Mucosa of rectum (tissue), 2 donors: Measurements from ENCODE around the gene OTOP2.
"Not testable (repeated sequence)": the region's sequence is repeated elsewhere in the genome, so short reads cannot be mapped to it uniquely, and the experiment has no call there.

Source experiments
- H3K27ac ChIP-seq, 2 donors: one replicate each; pipeline ENCODE4 v1.7.0; 2013; ENCODE audit warnings: inconsistent platforms in 2 of 2, low read depth in 2 of 2, low read length in 2 of 2
- H3K27me3 ChIP-seq, 2 donors: one replicate each; pipeline ENCODE4 v1.7.0; 2013; ENCODE audit warnings: low read length in 2 of 2; ENCODE audit not compliant: control insufficient read depth in 2 of 2, insufficient read depth in 2 of 2
- H3K36me3 ChIP-seq, 2 donors: one replicate each; pipeline ENCODE4 v1.7.0; 2013; ENCODE audit warnings: low read length in 2 of 2; ENCODE audit not compliant: control insufficient read depth in 2 of 2, insufficient read depth in 2 of 2
- H3K4me1 ChIP-seq, 2 donors: one replicate each; pipeline ENCODE4 v1.7.0; 2013; ENCODE audit warnings: low read length in 2 of 2, mild to moderate bottlenecking in 1 of 2; ENCODE audit not compliant: control insufficient read depth in 2 of 2, insufficient read depth in 2 of 2
- H3K4me3 ChIP-seq, 2 donors: one replicate each; pipeline ENCODE4 v1.7.0; 2013; ENCODE audit warnings: low read length in 2 of 2
- H3K9ac ChIP-seq, 2 donors: one replicate each; pipeline ENCODE4 v1.7.0; 2013; ENCODE audit warnings: low read length in 2 of 2, low read depth in 1 of 2, mild to moderate bottlenecking in 1 of 2
- H3K9me3 ChIP-seq, 2 donors: one replicate each; pipeline ENCODE4 v1.7.0; 2013; ENCODE audit warnings: low read length in 2 of 2; ENCODE audit not compliant: control insufficient read depth in 2 of 2
- donor health status: healthy.
- donor health status: Normal muscosa, but diverticular disease.

The OTOP2 gene

GRCh38 chr17:74903034-74903433 is 21.0 kb upstream of the OTOP2 start:
- no peak overlapping the region for H3K27ac ChIP-seq
- H3K36me3 ChIP-seq = no peaks in the 10 kb centered on the region
- H3K4me3 ChIP-seq = no peak overlapping the region
- no peak overlapping the region for H3K9ac ChIP-seq
- peaks cover 5 to 7% of the 10 kb centered on the region in 2 donors for H3K27me3 ChIP-seq
- no peaks in the 10 kb centered on the region for H3K9me3 ChIP-seq
- H3K4me1 ChIP-seq = no peaks in the 10 kb centered on the region

- Histone ChIP-seq H3K4me1 (no peaks in the 10 kb centered on the region), H3K4me3 (no peak overlapping the region), H3K9me3 (no peaks in the 10 kb centered on the region), H3K9ac (no peak overlapping the region), H3K27me3 (peaks cover 5 to 7% of the 10 kb centered on the region in 2 donors), H3K27ac (no peak overlapping the region), H3K36me3 (no peaks in the 10 kb centered on the region)
Measured at GRCh38 chr17:74903671-74904070, 20.4 kb upstream of the OTOP2 start.

DNA sequence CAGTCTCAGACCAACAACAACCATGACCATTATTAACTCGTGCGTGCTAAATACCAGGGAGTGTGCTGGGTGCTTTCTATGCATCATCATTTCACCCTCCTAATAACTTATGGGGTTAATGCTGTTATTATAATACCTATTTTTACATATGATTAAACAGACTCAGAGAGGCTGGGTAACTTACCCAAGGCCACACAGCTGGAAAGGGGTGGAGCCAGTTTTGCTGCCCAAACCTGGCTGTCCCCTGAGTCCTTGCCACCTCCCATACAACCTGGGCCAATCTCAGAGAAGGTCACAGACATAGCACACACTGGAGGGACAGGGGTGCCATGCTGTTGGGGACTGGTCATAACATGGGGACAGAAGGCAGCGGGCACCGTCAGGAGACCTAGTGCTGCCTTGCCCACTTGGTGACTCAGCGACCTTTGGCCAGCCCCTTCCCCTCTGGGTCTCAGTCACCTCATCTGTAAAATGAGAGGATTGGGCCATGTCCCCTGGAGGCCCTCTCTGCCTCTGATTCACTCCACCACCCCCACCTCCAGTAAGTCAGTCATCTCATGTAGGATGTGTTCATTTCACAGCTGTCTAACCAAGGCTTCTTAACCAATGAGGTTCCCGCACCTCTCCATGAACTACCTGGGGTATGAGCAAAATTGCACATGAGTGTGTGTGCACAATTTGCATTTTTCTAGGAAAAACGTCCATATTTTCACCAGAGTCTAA is 19.2 kb upstream of the OTOP2 start:
- no peaks in the 10 kb centered on the region for H3K36me3 ChIP-seq
- H3K27ac ChIP-seq = no peak overlapping the region
- peaks cover 4 to 7% of the 10 kb centered on the region in 2 donors for H3K27me3 ChIP-seq
- no peaks in the 10 kb centered on the region for H3K9me3 ChIP-seq
- no peak overlapping the region for H3K9ac ChIP-seq
- no peaks in the 10 kb centered on the region for H3K4me1 ChIP-seq
- H3K4me3 ChIP-seq = no peak overlapping the region

DNA sequence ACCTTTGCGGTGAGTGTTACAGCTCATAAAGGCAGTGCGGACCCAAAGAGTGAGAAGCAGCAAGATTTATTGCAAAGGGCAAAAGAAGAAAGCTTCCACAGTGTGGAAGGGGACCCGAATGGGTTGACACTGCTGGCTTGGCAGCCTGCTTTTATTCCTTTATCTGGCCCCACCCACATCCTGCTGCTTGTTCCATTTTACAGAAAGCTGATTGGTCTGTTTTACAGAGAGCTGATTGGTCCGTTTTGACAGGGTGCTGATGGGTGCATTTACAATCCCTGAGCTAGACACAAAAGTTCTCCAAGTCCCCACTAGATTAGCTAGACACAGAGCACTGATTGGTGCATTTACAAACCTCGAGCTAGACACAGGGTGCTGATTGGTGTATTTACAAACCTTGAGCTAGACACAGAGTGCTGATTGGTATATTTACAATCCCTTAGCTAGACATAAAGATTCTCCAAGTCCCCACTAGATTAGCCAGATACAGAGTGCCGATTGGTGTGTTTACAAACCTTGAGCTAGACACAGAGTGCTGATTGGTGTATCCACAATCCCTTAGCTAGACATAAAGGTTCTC is 17.8 kb upstream of the OTOP2 start:
- H3K9ac ChIP-seq, H3K27me3 ChIP-seq, H3K36me3 ChIP-seq, H3K4me3 ChIP-seq, H3K27ac ChIP-seq, H3K4me1 ChIP-seq, H3K9me3 ChIP-seq: not testable (repeated sequence)

DNA sequence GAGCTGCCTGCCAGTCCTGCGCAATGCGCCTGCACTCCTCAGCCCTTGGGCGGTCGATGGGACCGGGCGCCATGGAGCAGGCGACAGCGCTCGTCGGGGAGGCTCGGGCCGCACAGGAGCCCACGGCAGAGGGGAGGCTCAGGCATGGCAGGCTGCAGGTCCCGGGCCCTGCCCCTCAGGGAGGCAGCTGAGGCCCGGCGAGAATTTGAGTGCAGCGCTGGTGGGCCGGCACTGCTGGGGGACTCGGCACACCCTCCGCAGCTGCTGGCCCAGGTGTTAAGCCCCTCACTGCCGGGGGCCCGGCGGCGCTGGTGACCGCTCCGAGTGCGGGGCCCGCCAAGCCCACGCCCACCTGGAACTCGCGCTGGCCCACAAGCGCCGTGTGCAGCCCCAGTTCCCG is 17.1 kb upstream of the OTOP2 start:
- Histone ChIP-seq H3K4me3 (no peak overlapping the region), H3K27me3 (peaks cover 4 to 7% of the 10 kb centered on the region in 2 donors), H3K27ac (no peak overlapping the region), H3K9me3 (no peaks in the 10 kb centered on the region), H3K36me3 (no peaks in the 10 kb centered on the region), H3K9ac (no peak overlapping the region), H3K4me1 (no peaks in the 10 kb centered on the region)

DNA sequence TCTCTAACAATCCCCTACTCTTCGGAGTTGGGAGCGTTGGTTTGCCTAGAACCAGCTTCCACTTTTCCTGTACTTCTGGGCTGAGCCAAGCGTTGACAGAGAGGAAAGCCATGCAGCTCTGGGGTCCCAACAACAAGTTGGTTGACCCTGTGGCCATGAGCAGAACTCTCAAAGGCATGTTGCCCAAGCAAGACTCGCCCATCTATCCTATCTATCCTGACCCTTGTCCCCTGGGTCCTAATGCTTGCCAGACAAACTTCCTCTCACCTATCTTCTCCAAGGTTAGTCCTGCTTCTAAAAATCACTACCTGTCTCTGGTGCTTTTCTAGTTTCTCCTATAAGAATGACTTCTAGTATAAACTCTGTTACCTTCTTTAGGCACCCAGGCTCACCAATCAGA is 15.0 kb upstream of the OTOP2 start:
- H3K4me1 ChIP-seq, H3K36me3 ChIP-seq, H3K27me3 ChIP-seq, H3K4me3 ChIP-seq, H3K27ac ChIP-seq, H3K9ac ChIP-seq, H3K9me3 ChIP-seq: not testable (repeated sequence)

- H3K27ac ChIP-seq, H3K36me3 ChIP-seq, H3K4me3 ChIP-seq, H3K4me1 ChIP-seq, H3K27me3 ChIP-seq, H3K9ac ChIP-seq, H3K9me3 ChIP-seq: not testable (repeated sequence)
Measured at GRCh38 chr17:74911423-74911822, 12.7 kb upstream of the OTOP2 start.

DNA sequence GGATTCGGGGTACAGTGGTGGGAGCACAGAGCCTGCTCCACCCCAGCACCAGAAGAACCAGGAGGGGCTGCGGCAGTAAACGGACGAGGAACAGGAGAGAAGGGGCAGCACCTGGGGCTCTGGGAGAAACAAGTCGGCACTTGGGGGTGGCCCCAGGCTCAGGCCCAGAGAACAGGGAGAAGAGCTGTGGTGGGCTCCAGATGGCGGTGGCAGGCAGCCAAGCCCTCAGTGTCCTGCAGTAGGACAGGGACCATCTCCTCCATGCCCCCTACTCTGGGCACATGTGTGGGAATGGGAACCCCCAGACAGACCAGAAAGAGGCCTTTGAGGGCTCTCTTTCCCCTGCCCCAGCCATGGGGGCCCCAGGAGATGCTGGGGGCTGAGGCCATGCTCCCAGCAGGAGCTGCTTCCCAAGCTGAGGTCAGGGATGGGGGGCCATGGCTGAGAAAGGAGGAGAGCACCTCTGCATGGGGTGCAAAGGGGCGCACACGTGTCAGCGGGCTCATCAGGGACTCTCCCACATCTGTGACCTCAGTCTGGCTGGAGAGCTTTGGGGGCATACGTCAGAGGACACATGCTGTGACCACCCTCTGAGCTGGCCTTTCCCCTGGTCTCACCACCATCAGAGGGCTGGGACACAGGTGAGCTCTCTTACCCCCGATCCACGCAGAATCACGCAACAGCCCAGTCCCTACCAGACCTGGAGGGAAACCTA is 7.8 kb upstream of the OTOP2 start:
- Histone ChIP-seq H3K4me1 (no peaks in the 10 kb centered on the region), H3K9me3 (no peaks in the 10 kb centered on the region), H3K27ac (no peak overlapping the region), H3K4me3 (no peak overlapping the region), H3K27me3 (peaks cover 0 to 13% of the 10 kb centered on the region in 2 donors), H3K9ac (no peak overlapping the region), H3K36me3 (no peaks in the 10 kb centered on the region)

GRCh38 chr17:74916851-74917199 is 7.2 kb upstream of the OTOP2 start:
- Histone ChIP-seq H3K4me3 (no peak overlapping the region), H3K9me3 (no peaks in the 10 kb centered on the region), H3K9ac (no peak overlapping the region), H3K27me3 (peaks cover 4 to 17% of the 10 kb centered on the region in 2 donors), H3K36me3 (no peaks in the 10 kb centered on the region), H3K27ac (no peak overlapping the region), H3K4me1 (no peaks in the 10 kb centered on the region)

GRCh38 chr17:74917430-74917829 is 6.6 kb upstream of the OTOP2 start:
- no peaks in the 10 kb centered on the region for H3K36me3 ChIP-seq
- no peaks in the 10 kb centered on the region for H3K9me3 ChIP-seq
- no peaks in the 10 kb centered on the region for H3K4me1 ChIP-seq
- no peak overlapping the region for H3K27ac ChIP-seq
- H3K4me3 ChIP-seq = no peak overlapping the region
- no peak overlapping the region for H3K9ac ChIP-seq
- peaks cover 7 to 20% of the 10 kb centered on the region in 2 donors for H3K27me3 ChIP-seq
